Islet of Langerhans (tissue), 1 donor: Measurements from ENCODE around the gene C9orf78.

ENCODE experiments used
- FAIRE-seq: peaks from one replicate; lab custom pipeline; 2011; peaks lifted over from hg19 to GRCh38; lab: Jason Lieb, UNC

C9orf78 gene

GRCh38 chr9:129841071-129841470 is 6.0 kb upstream of the C9orf78 start:
- FAIRE-seq = no peak

GRCh38 chr9:129840034-129840433 is 5.0 kb upstream of the C9orf78 start:
- FAIRE-seq = no peak

- FAIRE-seq = no peak
Observed at GRCh38 chr9:129839324-129840023, 4.4 kb upstream of the C9orf78 start.

- no peak for FAIRE-seq
Observed at GRCh38 chr9:129838707-129839259, 3.7 kb upstream of the C9orf78 start.

- no peak for FAIRE-seq
Observed at GRCh38 chr9:129836311-129837007, 1.4 kb upstream of the C9orf78 start.

- no peak for FAIRE-seq
Observed at GRCh38 chr9:129835860-129836223, 767 bp upstream of the C9orf78 start.

GRCh38 chr9:129834489-129835127 is 467 bp downstream of the C9orf78 start:
- FAIRE-seq = no peak

GRCh38 chr9:129832982-129833381 is 2.1 kb downstream of the C9orf78 start:
- no peak for FAIRE-seq

GRCh38 chr9:129828969-129829368 is 6.1 kb downstream of the C9orf78 start:
- no peak for FAIRE-seq

GRCh38 chr9:129828051-129828450 is 7.0 kb downstream of the C9orf78 start:
- no peak for FAIRE-seq

GRCh38 chr9:129826759-129827158 is 8.3 kb downstream of the C9orf78 start:
- FAIRE-seq = no peak

- no peak for FAIRE-seq
Observed at GRCh38 chr9:129826344-129826743, 8.7 kb downstream of the C9orf78 start.

- peak; percentile 76 for FAIRE-seq
Observed at GRCh38 chr9:129823935-129824601, 11.0 kb downstream of the C9orf78 start, which contains the start of gene TOR1A. Gene TOR1A, minus strand, starts transcription at chr9:129824136. Its CDS starts 51 bp downstream, at chr9:129824085.

- no peak for FAIRE-seq
Observed at GRCh38 chr9:129823542-129823934, 11.5 kb downstream of the C9orf78 start.

- no peak for FAIRE-seq
Observed at GRCh38 chr9:129822898-129823541, 12.1 kb downstream of the C9orf78 start.

- no peak for FAIRE-seq
Observed at GRCh38 chr9:129816501-129817435, 18.3 kb downstream of the C9orf78 start.

- no peak for FAIRE-seq
Observed at GRCh38 chr9:129815278-129815677, 19.8 kb downstream of the C9orf78 start.

GRCh38 chr9:129814432-129815223 is 20.4 kb downstream of the C9orf78 start:
- no peak for FAIRE-seq

GRCh38 chr9:129813661-129814060 is 21.4 kb downstream of the C9orf78 start:
- no peak for FAIRE-seq

- FAIRE-seq = no peak
Observed at GRCh38 chr9:129812385-129812784, 22.7 kb downstream of the C9orf78 start.
